ENCODE results near the gene FBXO11. TPM values are rescaled to one million over a fixed set of nuclear protein-coding genes. Genes with fewer than 3 reads are reported as not detected.

The FBXO11 gene
- total RNA-seq, 3 donors from 2014 or later (not counting 1 experiment from before 2014, with no cell fraction given): 104 to 110 (median 105) TPM

DNA sequence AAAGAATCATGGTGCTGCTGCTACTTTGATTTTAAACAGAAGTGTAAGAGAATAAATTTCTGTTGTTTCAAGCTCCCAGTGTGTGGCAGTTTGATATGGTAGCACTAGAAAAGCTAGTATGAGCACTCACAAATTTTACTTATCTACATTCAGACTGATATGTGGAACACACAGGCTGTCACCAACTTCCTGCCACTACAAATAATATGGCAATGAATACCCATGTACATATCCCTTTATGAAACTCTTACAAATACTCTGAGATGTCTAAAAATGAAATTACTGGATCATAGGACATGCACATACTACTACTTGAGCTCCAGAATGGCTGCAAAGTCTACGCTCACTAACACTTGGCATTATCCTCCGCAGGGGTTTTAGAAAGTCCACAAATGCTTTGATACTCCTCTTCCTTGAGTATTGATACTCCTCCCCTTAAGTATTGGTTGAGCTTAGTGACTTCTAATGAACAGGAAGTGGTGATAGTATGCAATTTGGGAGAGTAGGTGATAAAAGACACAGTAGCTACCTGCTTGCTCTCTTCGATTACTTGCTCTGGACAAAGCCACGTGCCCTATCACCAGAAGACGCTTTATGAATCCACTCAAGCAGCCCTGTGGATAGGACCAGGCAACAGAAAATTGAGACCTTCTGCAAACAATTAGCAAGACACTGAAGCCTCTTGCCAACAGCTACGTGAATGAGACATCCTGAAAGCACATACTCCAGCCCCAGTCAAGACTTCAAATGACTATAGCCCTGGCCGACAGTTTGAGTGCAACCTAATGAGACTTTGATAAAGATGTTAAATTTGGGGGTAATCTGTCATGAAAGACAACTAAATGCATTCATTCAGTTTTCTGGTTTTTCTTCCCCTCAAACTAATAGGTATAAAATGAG is 35.4 kb downstream of the FBXO11 start:
- H3K4me3 Mint-ChIP-seq: no peak overlapping the region
- DNase-seq: no peak

DNA sequence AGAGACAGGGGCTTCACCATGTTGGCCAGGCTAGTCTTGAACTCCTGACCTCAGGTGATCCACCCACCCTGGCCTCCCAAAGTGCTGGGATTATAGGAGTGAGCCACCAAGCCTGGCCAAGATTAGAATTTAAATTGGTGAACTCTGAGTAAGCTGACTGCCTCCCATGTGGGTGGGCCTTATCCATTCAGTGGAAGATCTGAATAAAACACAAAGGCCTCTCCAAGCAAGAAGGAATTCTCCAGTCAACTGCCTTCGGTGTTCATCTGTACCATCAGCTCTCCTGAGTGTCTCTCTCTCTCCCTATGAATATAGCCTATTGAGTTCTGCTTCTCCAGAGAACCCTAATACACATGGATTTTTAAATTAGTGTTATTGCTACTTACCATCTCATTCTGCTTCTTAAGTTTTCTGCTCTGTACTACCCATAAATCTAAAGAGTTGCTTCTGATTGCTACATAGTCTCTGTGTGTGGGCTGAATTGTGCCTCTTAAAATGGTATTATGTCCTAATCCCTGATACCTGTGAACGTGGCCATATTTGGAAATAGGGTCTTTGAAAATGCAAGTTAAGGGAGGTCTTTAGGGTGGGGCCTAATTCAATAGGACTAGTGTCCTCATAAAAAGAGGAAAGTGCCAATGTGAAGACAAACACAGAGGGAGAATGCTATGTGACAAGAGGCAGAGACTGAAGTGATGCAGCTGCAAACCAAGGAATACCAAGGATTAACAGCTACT is 36.3 kb downstream of the FBXO11 start:
- no peak overlapping the region for H3K27ac ChIP-seq (ENCODE audit: low read length)

More for the DNA sequence above, 35.4 kb downstream of the FBXO11 start:
- no peaks in the 10 kb centered on the region for H3K36me3 Mint-ChIP-seq
- intact Hi-C loops (cut with micrococcal nuclease): no loop called here
- no peaks in the 10 kb centered on the region for H3K27me3 ChIP-seq (ENCODE audit: control insufficient read depth, insufficient read depth, low read length)
- H3K4me1 ChIP-seq (ENCODE audit: control insufficient read depth, insufficient read depth, low read length): peaks cover 5% of the 10 kb centered on the region
- H3K36me3 ChIP-seq (ENCODE audit: control insufficient read depth, insufficient read depth, low read length): peaks cover 11% of the 10 kb centered on the region
- no peak overlapping the region for H3K4me3 ChIP-seq (ENCODE audit: low read length)
- ATAC-seq: no peak
- H3K9me3 Mint-ChIP-seq: no peaks in the 10 kb centered on the region
- peaks cover 71 to 80% of the 10 kb centered on the region in 2 donors for H3K4me1 Mint-ChIP-seq
- H3K27ac Mint-ChIP-seq: peak overlapping the region; percentile 74 to 82
- no peaks in the 10 kb centered on the region for H3K9me3 ChIP-seq (ENCODE audit: control insufficient read depth, insufficient read depth, low read length)
- 90% methylated on average over 6 of the region's 7 CpGs for WGBS (ENCODE audit: insufficient coverage)
- no peak overlapping the region for H3K27ac ChIP-seq (ENCODE audit: low read length)
- no peaks in the 10 kb centered on the region for H3K27me3 Mint-ChIP-seq (ENCODE audit: low read depth in 2 of 2)
- TF ChIP-seq, protein P1, sequence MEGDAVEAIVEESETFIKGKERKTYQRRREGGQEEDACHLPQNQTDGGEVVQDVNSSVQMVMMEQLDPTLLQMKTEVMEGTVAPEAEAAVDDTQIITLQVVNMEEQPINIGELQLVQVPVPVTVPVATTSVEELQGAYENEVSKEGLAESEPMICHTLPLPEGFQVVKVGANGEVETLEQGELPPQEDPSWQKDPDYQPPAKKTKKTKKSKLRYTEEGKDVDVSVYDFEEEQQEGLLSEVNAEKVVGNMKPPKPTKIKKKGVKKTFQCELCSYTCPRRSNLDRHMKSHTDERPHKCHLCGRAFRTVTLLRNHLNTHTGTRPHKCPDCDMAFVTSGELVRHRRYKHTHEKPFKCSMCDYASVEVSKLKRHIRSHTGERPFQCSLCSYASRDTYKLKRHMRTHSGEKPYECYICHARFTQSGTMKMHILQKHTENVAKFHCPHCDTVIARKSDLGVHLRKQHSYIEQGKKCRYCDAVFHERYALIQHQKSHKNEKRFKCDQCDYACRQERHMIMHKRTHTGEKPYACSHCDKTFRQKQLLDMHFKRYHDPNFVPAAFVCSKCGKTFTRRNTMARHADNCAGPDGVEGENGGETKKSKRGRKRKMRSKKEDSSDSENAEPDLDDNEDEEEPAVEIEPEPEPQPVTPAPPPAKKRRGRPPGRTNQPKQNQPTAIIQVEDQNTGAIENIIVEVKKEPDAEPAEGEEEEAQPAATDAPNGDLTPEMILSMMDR (IDR thresholded peaks at IDR 0.05): no peak

DNA sequence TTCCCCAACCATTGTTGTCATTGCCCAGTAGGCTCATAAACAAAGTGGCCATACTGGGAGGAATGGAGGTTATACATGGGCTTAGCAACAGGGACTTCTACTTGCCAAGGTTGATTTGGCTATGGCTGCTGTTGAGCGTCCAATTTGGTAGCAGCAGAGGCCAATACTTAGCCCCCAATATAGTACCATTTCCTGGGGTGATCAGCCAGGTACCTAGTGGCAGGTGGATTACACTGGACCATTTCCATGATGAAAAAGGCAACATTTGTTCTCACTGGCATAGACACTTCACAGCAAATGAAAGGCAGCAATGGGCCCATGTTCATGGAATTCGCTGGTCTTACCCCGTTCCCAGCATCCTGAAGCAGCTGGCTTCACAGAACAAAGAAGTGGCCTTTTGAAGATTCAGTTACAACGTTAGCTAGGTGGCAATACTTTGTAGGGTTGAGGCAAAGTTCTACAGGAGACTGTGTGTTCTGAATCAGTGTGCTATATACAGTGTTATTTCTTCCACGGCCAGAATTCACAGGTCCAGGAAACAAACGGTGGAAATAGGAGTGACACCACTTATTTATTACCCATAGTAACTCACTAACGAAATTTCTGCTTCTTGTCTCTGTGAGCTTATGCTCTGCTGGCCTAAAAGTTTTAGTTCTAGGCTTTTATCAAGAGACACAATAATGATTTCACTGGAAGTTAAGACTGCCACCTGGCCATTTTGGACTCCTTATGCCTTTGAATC is 37.5 kb downstream of the FBXO11 start:
- no peak overlapping the region for H3K27ac ChIP-seq (ENCODE audit: low read length)
- Mint-ChIP-seq H3K4me1 (peaks cover 80 to 83% of the 10 kb centered on the region in 2 donors), H3K4me3 (no peak overlapping the region)

More for the DNA sequence above, 36.3 kb downstream of the FBXO11 start:
- Histone ChIP-seq H3K27me3 (ENCODE audit: control insufficient read depth, insufficient read depth, low read length) (no peaks in the 10 kb centered on the region), H3K4me1 (ENCODE audit: control insufficient read depth, insufficient read depth, low read length) (peaks cover 8% of the 10 kb centered on the region), H3K9me3 (ENCODE audit: control insufficient read depth, insufficient read depth, low read length) (no peaks in the 10 kb centered on the region), H3K36me3 (ENCODE audit: control insufficient read depth, insufficient read depth, low read length) (peaks cover 11% of the 10 kb centered on the region), H3K4me3 (ENCODE audit: low read length) (no peak overlapping the region)
- TF ChIP-seq, protein P1 (IDR thresholded peaks at IDR 0.05): no peak
- DNase-seq (no peak), ATAC-seq (no peak)
- H3K4me3 Mint-ChIP-seq: no peak overlapping the region
- H3K9me3 Mint-ChIP-seq: no peaks in the 10 kb centered on the region
- H3K36me3 Mint-ChIP-seq: no peaks in the 10 kb centered on the region
- no peaks in the 10 kb centered on the region for H3K27me3 Mint-ChIP-seq (ENCODE audit: low read depth in 2 of 2)
- 100% methylated on average over 2 of the region's 2 CpGs for whole genome bisulfite sequencing (ENCODE audit: insufficient coverage)
- intact Hi-C loops (cut with micrococcal nuclease): loop anchor here (10.0 kb wide), 1 partner anchor 145 kb away; no protein-coding TSS in a partner anchor
- peaks cover 77 to 83% of the 10 kb centered on the region in 2 donors for H3K4me1 Mint-ChIP-seq
- peak overlapping the region; percentile 74 to 82 for H3K27ac Mint-ChIP-seq

More for the DNA sequence above, 37.5 kb downstream of the FBXO11 start:
- H3K36me3 Mint-ChIP-seq: no peaks in the 10 kb centered on the region
- no peak for DNase-seq
- no peaks in the 10 kb centered on the region for H3K9me3 ChIP-seq (ENCODE audit: control insufficient read depth, insufficient read depth, low read length)
- intact Hi-C loops (cut with micrococcal nuclease): loop anchor here (10.0 kb wide), 1 partner anchor 146 kb away; no protein-coding TSS in a partner anchor
- WGBS (ENCODE audit: insufficient coverage): 69% methylated on average over 7 of the region's 7 CpGs
- peaks cover 10% of the 10 kb centered on the region for H3K36me3 ChIP-seq (ENCODE audit: control insufficient read depth, insufficient read depth, low read length)
- peaks cover 8% of the 10 kb centered on the region for H3K4me1 ChIP-seq (ENCODE audit: control insufficient read depth, insufficient read depth, low read length)
- no peaks in the 10 kb centered on the region for H3K27me3 ChIP-seq (ENCODE audit: control insufficient read depth, insufficient read depth, low read length)
- H3K9me3 Mint-ChIP-seq: no peaks in the 10 kb centered on the region
- no peaks in the 10 kb centered on the region for H3K27me3 Mint-ChIP-seq (ENCODE audit: low read depth in 2 of 2)
- TF ChIP-seq, protein P1 (IDR thresholded peaks at IDR 0.05): no peak
- no peak overlapping the region for H3K4me3 ChIP-seq (ENCODE audit: low read length)
- peak overlapping the region; percentile 74 to 82 for H3K27ac Mint-ChIP-seq
- no peak for ATAC-seq
